HG02943 (cell line): ENCODE results near the gene MAD1L1.

Source experiments
- ATAC-seq: cut with Tn5 transposase; IDR thresholded peaks from one replicate; pipeline ENCODE4 v1.9.1; 2021; ENCODE audit warnings: mild to moderate bottlenecking, low read depth, moderate library complexity; ENCODE audit not compliant: unreplicated experiment

Gene MAD1L1

GRCh38 chr7:1913466-1914282, 319.1 kb downstream of the MAD1L1 start:
- no peak for ATAC-seq

- ATAC-seq, result no peak
Measured at GRCh38 chr7:1912593-1913465, 319.9 kb downstream of the MAD1L1 start.

DNA sequence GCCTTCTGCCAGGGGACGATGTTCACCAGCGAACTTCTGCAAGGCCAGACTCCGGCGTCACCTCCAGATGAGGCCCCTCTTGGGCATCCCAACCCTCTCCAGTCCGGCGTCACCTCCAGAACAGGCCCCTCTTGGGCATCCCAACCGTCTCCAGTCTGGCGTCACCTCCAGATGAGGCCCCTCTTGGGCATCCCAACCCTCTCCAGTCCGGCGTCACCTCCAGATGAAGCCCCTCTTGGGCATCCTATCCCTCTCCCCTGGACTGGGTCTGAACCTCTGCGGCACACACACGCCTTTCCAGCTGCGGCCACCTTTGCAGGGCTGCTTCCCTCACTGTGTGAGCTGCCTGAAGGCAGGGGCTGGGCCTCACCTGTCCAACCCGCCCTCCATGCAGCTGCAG, 321.2 kb downstream of the MAD1L1 start:
- ATAC-seq, result no peak

DNA sequence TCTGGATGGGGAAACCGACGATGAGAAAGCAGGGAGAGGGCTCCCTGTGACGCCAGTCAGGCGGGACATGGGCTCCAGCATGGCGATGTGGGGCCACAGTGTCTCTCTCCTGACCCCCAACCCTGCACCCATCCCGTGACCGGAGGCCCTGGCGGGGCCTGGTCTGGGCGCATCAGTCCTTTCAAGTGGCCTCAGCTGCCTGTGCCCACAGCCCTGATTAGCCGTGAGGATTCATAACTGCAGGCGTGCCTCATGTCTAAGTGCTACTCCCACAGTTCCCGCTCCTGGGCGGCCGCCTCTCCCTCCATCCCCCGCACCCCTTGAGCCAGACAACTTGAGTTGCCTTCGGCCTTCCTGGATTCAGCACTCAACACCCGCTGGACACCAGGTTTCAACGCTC, 321.9 kb downstream of the MAD1L1 start:
- ATAC-seq, result no peak

DNA sequence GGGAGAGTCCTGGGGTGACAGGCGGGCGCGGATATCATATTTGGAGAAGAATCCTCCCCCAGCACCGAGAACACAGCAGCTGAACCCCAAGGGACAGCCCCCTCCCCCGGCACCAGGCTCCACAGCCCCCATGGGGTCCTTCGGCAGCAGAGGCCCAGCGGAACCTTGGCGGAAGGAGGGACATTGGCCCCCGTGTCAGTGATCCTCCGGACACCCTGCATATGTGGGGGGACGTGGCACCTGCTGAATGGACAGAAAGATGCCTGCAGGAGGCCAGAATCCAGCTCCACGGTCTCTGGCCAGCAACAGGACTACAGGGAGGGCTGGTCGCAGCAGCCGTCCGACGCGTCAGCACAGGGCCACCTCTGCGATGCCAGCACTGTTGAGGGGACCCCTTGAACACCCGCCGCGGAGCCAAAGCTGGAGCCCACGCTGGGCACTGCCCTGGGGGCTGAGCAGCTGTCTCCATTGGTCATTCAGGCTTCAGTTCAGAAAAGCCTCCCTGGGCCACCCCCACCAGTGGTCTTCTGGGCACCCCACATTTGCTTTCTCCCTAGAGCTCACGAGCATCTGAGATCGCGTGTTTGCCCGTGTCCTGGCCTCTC, 322.6 kb downstream of the MAD1L1 start:
- ATAC-seq, result no peak

DNA sequence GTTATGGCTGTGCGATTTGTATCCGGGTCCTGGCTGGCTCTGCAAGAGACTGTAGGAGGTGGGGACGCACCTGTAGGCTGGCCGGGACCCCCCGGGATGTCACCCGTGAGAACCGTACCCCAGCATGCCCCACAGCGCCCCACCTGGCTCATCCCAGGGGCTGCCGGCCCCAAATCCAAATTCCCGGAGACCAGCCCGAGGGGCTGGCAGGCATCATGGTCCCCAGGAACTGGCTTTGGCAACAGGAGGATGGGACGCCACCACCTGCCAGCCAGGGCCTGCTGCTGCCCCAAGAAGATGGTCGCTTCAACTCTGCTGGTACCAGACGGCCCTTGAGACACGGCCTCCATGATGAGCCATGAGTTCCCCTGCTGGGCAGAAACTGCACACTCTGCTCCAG, 323.3 kb downstream of the MAD1L1 start:
- no peak for ATAC-seq

DNA sequence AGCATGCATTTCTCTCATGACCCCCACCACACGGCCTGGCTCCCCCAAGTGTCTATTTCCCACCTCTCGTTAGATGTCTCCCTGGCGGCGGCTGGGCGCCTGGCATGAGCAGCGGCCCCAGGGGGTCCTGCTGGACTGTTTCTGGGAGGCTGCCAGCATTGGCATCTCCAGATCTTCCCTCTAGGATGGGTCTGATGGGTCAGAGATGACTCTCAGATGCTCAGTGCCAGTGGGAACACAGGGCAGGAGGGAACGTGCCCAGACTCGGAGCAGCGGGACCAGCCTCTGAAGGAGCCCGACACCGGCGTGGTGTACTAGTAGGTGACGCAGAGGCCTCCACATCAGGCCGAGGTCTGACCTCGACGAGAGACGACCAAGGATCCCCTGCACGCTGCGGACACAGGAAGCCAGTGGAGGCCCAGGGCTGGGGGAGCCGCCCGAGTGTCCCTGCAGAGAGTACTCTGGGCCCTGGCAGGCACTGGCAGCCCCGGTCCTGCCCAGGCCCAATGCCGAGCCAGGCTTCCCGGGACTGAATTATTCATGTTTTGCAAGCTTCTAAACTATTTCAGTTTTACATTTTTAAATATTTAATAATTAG, 323.8 kb downstream of the MAD1L1 start:
- ATAC-seq, result no peak

- ATAC-seq, result no peak
Measured at GRCh38 chr7:1907751-1908365, 324.9 kb downstream of the MAD1L1 start.

DNA sequence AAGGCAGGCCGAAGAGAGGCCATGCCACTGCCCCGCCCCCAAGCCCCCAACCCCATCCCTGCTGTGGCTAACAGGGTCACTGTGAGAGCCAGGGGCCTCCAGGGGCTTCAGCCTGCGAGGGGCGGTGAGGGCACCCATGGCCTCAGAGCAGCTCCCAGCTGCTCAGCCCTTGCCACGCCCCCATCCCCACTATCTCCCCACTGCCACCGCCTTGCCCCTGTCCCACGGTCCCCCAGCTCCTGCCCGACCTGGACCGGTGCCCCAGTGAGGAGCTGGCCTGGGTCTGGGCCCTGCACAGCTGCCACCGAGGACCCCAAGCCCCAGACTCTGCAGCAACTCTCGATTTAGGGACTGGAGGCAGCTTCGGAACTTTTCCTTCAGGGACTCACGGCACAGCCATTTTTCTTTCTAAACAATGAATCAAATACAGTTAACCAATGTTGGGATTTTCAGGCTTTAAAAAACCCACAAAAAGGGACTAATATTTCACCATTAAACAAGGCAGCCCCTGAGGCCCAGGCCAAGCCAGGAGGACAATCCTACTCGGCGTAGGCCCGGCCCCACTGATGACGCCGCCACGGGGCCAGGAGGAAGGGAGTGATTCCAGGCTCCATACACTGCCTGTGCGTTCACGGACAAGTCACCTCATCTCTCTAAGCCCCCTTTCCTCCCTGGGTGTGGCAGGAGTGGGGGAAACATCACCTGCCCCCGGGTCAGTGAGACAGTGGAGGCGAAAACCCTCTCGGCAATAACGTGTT, 325.6 kb downstream of the MAD1L1 start:
- ATAC-seq, result no peak

DNA sequence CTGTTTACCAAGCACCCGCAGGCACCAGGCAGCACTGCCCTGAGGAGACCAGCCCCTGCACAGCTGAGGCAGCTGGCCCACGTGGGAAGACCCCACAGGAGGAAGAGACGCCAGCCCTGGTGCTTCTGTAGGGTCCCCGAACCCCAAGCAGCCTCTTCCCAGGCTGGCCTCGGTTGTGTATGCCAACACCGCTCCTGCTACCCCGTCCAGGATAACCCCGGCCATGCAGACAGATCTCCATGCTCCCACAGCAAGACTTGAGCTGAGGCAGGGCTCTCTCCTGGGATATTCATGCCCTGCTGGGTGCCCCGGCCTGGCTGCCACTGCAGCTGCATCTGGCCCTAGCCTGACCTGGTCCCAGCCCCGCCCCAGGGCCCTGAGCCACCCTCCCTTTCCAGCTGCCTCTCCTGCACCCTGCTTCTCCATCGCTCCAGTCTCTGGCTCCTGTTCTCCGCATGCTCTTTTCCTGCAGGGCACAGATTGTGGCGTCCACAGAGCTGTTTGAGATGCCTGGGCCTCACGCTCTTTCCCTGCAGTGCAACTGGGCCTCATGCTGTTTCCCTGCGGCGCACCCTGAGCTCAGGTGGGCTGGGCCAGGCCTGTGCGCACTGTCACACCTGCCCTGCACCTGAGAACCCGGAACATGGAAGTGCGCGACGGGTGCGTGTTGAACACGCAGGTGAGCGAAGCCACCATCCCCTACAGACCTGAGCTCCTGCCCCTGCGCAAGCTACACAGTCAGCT, 326.5 kb downstream of the MAD1L1 start:
- ATAC-seq, result no peak

DNA sequence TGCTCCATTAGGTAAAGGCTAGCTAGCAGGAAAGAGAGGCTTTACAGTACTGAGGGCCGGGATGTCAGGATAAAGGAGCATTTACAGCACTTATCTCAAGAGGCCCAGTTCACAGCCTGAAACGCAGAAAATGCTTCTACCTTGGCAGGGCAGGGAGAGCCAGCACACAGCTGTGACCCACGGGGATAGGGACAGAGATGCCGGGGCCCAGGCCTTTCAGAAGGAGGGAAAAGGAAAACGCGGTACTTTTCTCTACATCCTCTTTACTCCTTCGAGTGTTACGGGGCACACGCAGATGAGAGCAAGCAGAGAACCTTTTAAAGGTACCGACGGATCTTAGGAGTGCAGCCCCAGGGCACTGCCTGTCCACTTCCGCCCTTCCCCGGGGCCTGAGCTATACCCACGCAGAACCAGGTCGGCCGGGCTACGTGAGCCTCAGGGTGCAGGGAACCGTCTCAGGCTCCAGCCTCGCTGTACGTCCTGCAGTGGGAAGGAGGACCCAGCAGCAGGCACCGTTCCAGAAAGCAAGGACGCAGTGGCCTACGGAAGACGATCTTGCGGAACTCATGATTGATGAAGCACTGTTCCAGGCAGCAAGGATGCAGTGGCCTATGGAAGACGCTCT, 330.4 kb downstream of the MAD1L1 start:
- ATAC-seq, result no peak

DNA sequence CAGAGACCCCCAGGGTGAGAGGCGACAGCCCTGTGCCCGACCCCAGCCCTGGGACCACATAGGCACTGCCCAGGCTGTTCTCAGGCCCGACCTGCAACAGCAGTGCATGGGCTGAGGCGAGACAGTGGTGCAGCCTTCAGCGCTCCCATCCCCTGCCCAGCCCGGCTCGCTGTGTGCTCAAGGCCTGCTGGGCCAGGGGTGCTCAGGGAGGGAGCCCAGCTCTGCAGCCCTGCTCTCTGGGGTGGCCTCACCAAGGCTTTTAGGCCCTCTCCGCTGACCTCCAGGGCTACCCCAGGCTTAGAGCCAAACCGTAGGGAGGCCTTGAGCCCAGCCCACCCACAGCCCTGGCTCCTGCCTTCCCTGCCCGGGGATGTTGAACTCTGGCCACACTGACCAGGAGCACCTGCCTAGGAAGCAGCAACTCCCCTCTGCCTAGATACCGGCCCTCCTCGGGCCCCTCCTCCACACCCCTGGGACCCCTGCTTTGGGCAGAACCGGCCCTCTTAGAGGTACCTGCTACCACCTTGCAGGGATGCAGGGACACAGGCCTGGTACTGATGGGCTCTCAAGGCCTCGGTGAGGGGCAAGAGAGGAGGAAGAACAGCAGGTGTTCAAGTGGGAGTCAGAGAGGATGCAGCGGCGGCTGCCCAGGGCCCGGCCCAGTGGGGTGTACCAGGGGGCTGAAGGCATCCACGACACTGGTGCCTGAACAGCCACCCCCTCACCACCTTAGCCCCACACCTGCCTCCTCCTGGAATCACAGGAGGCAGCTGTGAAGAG, 331.1 kb downstream of the MAD1L1 start:
- no peak for ATAC-seq

DNA sequence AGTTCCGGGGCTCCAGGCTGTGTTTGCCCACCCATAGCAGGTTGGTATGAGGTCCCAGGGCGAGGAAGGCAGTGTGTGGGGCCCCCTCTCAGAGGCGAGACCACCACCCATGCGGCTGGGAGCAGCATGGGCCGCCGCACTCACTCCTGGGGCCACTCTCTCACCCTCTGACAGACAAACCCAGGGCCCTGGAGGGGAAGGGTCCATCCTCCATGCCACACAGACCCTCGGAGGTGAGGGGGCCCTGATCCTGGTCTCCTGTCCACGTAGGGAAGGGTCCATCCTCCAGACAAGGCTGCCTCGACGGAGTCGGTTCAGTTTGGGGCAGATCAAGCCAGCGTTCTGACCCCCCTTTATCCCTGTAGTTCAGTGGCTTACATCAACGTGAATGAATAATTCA, 331.9 kb downstream of the MAD1L1 start:
- no peak for ATAC-seq

GRCh38 chr7:1899951-1900762, 332.6 kb downstream of the MAD1L1 start:
- no peak for ATAC-seq

DNA sequence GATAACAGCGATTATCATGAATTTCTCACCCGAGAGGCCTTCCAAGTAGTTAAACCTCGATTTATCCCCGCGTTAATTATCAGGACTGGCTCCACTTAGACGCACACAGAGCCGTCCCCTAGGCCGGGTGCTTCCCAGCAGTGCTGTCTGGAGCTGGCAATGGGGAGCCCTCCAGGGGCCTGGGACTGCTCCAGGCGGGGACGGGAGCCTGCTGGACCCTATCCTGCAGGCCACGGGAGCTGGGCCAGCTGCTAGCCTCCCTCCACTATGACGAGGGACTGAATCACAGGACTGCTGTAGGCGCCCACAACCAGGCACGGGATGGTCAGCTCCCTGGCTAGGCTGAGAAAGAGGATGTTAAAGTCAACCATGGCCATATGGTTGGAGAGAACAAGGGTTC, 333.5 kb downstream of the MAD1L1 start:
- no peak for ATAC-seq

- ATAC-seq, result no peak
Measured at GRCh38 chr7:1898628-1899185, 334.0 kb downstream of the MAD1L1 start.
